GM18951 (cell line): ENCODE data around the gene SH2D1B.
"Not testable (repeated sequence)": the region's sequence is repeated elsewhere in the genome, so short reads cannot be mapped to it uniquely, and the experiment has no call there.

Experiments
- POLR2A ChIP-seq: IDR thresholded peaks from 4 replicates; pipeline ENCODE4 v1.6.1; 2011; ENCODE audit warnings: mild to moderate bottlenecking; ENCODE audit not compliant: insufficient read length, insufficient read depth; ENCODE audit errors: extremely low read depth
- in situ Hi-C: fragments of 300-500 bp; cut with MboI; formaldehyde crosslinking; loops from one replicate; pipeline ENCODE4 v1.12.0; 2022; ENCODE audit warnings: low sequenced_read_pairs, mixed read lengths, inconsistent platforms; ENCODE audit not compliant: unreplicated experiment

Gene SH2D1B

DNA sequence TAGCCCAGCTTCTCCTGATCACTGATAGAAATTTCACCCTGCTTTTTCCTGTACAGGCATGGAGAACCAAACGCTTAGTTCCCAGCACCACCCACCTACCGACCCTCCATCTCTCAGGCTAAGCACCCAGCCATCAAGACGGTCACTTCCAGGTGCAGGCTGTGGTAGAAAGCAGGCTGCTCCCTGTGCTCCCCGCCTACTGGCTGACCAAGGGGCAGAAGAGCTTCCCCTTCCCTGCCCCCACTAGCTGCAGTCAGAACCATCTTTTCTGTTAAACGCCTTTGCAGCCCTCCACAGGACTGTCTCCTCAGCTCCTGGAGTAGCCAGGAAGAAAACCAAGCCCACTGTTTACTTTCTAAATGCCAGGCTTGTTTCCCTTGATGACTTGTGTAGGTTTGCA is 58.2 kb downstream of the SH2D1B start:
- in situ Hi-C loops: no loop called here
- TF ChIP-seq POLR2A: no peak

DNA sequence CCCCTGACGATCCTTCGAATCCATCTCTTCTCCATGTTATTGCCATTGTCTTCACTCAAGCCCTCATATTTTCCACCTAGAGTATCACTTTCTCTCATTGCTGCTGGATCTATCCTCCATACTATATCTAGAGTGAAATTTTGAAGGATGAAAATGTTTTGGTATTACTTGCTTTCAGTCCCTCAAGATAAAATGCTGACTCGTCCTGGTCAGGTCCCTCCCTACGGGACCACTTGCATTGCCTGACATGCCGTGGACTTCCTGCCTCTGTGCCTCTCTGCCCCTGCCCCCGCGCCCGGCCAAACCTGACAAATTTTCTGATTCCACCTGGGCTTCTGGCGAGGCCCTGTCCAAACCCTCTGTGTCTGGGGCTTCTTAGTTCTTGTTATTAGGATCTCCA is 58.9 kb downstream of the SH2D1B start:
- in situ Hi-C loops: no loop called here
- TF ChIP-seq POLR2A: no peak

DNA sequence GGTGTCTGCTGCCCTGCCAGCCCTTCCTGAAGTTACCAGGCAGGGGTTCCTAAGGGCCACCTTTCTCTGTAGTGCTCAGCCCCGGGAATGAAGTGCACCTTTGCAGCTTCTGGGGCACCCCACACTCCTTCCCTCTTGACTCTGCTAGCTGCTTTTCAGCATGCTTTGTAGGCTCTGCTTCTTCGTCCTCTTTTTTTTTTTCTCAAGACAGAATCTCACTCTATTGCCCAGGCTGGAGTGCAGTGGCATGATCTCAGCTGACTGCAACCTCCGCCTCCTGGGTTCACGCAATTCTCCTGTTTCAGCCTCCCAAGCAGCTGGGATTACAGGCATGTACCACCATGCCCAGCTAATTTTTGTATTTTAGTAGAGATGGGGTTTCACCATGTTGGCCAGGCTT is 60.1 kb downstream of the SH2D1B start:
- in situ Hi-C loops: not testable (repeated sequence)

GRCh38 chr1:162351246-162351842 is 60.6 kb downstream of the SH2D1B start:
- TF ChIP-seq POLR2A: no peak
- in situ Hi-C loops: no loop called here

- in situ Hi-C loops: no loop called here
- no peak for TF ChIP-seq POLR2A
Observed at GRCh38 chr1:162349635-162350330, 62.2 kb downstream of the SH2D1B start.

DNA sequence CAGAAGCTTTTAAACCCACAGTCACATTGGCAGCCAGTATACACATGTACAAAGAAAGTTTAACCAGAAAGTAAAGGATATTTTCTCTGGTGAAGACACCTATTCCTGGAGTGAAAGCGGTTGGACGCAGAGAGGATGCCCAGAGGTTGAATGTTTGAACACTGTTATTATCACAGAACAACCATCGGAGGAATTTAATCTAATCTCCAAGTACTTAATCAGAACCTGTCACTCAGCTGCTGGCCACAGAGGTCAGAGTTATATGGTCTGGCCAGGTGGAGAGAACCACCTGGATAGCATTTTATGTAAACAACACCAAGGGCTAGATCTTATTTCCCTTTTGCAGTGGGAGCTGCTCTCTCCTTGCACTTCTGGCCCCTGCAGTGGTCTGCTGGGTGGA is 64.7 kb downstream of the SH2D1B start:
- in situ Hi-C loops: no loop called here
- TF ChIP-seq POLR2A: no peak
